AG04450 (cell line): ENCODE results near the gene SCD5. TPM values are rescaled to one million over a fixed set of nuclear protein-coding genes. Genes with fewer than 3 reads are reported as not detected.

Source experiments
- CTCF ChIA-PET: fragments of 300-600, 350-600 bp; formaldehyde crosslinking; extraction: SDS; loops from one replicate; lab custom pipeline; 2022; ENCODE audit warnings: antibody characterized with exemption, inconsistent platforms; lab: Charles Lee
- POLR2A ChIA-PET: fragments of 350-600 bp; formaldehyde crosslinking; extraction: SDS; loops from one replicate; lab custom pipeline; 2021; ENCODE audit warnings: antibody characterized with exemption, inconsistent platforms; lab: Yijun Ruan, JAX
- DNase-seq: peaks from one replicate; pipeline ENCODE4 v3.0.0-alpha.2; 2011; ENCODE audit warnings: low read depth, low spot score
- H3K27ac ChIP-seq: one replicate; pipeline ENCODE4 v1.5.1; 2012; ENCODE audit warnings: low read depth, low read length, control low read depth
- H3K27me3 ChIP-seq: one replicate; pipeline ENCODE4 v1.6.0; 2012; ENCODE audit warnings: low read length; ENCODE audit not compliant: control insufficient read depth, insufficient read depth
- H3K4me3 ChIP-seq: 2 replicates; pipeline ENCODE4 v1.5.1; 2011; ENCODE audit warnings: mild to moderate bottlenecking, low read depth, low read length, control low read depth
- H3K9me3 ChIP-seq: 2 replicates; pipeline ENCODE4 v1.5.1; 2012; ENCODE audit warnings: low read length; ENCODE audit not compliant: control insufficient read depth, insufficient read depth
- polyA plus RNA-seq: library from polyadenylated mRNA; depleted of rRNA; stranded (reverse); fragments of >200 nt; gene quantifications from 2 replicates; pipeline ENCODE4 v1.2.3, GENCODE V29; 2011
- TF ChIP-seq, protein P1 (sequence below): IDR thresholded peaks from 2 replicates; pipeline ENCODE4 v1.5.1; 2011; ENCODE audit warnings: low read depth, low read length, control low read depth, inconsistent platforms

The SCD5 gene
- polyA plus RNA-seq, 1 experiment, result 13.1 TPM

DNA sequence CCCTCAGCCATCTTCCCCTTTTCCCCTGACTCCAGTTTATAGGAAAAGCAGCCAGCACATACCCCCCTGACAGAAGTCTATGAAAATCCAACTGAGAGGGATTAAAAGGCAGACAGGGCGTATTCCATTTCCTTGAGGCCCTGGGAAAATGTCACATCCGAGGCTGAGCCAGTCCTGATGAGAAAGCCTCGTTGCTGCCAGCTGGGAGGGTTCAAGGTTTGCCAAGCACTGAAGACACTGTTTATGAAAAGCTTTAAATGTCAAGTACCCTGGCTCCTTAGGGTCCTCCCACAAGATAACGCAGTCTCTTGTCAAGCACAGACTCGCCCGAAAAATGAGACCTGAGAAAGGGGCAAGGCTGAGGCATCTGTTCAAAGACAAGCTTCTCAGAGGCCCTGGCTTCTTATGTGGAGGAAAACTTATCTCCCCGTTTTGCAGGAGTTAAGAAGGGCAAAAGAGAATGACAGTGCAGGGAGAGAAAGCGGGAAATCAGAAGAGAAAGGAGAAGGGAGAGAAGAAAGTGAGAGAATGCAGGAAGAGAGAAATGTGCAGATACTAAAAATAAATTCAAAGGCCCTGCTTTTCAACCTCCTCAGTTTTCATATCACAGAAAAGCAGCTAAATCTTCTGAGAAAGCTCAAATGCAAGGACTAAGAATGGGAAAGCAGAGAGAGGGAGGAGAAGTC lies 44.7 kb downstream of the SCD5 start:
- CTCF ChIA-PET, result interaction anchor here (1.9 kb wide), 1 partner anchor 14 kb away, joined by 12 read pairs; no protein-coding TSS in a partner anchor
- peaks cover 16% of the 10 kb centered on the region for H3K27me3 ChIP-seq
- no peak overlapping the region for H3K27ac ChIP-seq
- H3K4me3 ChIP-seq, result no peak overlapping the region
- TF ChIP-seq, protein P1, sequence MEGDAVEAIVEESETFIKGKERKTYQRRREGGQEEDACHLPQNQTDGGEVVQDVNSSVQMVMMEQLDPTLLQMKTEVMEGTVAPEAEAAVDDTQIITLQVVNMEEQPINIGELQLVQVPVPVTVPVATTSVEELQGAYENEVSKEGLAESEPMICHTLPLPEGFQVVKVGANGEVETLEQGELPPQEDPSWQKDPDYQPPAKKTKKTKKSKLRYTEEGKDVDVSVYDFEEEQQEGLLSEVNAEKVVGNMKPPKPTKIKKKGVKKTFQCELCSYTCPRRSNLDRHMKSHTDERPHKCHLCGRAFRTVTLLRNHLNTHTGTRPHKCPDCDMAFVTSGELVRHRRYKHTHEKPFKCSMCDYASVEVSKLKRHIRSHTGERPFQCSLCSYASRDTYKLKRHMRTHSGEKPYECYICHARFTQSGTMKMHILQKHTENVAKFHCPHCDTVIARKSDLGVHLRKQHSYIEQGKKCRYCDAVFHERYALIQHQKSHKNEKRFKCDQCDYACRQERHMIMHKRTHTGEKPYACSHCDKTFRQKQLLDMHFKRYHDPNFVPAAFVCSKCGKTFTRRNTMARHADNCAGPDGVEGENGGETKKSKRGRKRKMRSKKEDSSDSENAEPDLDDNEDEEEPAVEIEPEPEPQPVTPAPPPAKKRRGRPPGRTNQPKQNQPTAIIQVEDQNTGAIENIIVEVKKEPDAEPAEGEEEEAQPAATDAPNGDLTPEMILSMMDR, result no peak
- DNase-seq, result no peak
- H3K9me3 ChIP-seq, result no peaks in the 10 kb centered on the region
- POLR2A ChIA-PET, result no interaction called here

DNA sequence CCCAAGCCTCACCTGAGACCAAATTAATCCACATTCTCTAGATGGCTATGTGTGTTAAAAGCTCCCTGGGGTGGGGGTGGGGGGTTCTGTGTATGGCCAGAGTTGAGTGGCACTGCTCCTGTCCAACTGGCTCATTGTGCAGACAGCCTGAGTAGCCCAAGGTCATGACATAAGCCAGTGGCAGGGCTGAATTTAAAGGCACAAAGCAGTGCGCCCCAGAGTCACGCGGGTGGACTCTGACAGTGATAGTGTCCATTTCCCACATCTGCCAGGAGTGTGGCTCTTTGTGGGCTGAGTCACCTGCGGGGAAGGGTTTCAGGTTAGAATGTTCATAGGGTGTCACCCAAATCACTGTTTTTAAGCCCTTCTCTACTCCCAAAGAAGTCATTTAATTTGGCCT lies 45.4 kb downstream of the SCD5 start:
- ChIA-PET POLR2A (no interaction called here), CTCF (no interaction called here)
- DNase-seq, result no peak
- Histone ChIP-seq H3K27ac (no peak overlapping the region), H3K4me3 (no peak overlapping the region), H3K9me3 (no peaks in the 10 kb centered on the region), H3K27me3 (peaks cover 16% of the 10 kb centered on the region)
- TF ChIP-seq, protein P1, result no peak

DNA sequence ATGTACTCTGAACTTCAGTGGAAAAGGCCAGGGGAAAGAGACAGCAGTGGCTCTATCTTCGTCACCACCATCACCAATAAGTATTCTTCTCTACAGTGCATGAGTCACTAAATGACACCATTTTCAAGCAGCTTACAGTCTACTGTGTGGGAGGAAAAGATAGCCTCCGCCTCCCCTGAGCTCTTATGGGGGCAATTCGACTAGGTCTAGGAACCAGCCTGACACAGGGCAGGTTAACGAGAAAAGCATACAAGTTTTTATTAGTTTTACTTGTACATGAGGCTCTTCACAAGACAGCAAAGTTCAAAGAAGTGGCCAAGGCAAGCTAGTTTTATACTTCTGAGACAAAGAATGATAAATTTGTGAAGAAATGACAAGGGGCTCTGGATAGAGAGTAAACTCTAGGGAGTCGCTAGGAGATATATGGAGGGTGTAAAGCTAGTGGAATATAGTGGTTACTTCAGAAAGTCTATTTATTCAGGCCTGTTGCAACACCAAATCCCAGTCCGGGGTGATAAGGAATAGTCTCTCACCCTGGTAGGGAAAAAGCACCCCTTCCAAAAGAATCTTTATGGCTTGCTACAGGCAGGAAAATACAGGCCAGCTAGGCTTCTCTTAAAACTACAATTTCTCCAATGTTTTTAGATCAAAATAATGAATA lies 49.7 kb downstream of the SCD5 start:
- no peak for DNase-seq

DNA sequence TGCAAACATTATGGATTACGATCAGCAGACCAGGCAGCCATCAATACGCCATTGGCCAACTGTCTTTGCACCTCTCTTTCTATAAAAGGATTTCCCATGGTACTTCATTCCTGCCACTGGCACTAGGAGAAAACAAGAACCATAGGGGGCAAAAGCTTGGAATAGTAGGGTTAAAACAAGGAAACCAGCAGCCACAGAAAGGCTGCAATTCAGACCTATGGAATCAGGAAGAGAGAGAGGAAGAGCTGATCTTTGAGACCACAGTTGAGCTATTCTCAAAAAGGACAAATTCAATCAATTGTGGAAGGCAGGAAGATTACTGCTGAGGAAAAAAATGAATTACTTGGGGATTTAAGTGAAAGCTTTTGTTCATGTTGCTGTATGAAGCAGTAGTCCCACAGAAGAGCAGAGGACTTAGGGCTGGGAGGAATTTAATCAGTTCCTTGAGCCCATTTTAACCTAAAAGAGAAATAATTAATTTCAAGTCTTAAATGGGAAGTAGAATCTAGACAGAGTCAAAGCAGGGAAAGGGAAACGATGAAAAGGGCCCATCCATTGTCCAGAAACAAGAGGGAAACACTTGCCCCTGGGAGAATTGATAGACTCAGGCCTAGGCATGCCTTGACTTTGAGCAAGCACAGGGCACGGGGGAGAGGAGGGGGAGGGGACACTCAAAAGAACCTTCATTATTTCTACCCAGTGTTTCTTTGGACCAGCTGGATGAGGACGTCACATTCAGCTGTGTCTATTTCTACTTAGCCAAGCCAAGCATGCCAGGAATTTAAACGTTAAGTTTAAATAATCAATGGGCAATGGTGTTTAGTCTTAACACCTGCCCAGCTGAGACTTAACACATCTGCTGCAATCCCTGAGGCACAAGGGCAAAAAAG lies 50.7 kb downstream of the SCD5 start:
- no peaks in the 10 kb centered on the region for H3K9me3 ChIP-seq
- POLR2A ChIA-PET, result no interaction called here

More for the DNA sequence above, 49.7 kb downstream of the SCD5 start:
- POLR2A ChIA-PET, result no interaction called here
- TF ChIP-seq, protein P1, result no peak
- no peaks in the 10 kb centered on the region for H3K9me3 ChIP-seq
- peaks cover 5% of the 10 kb centered on the region for H3K27me3 ChIP-seq
- no peak overlapping the region for H3K27ac ChIP-seq
- CTCF ChIA-PET, result interaction anchor here (1.2 to 4.7 kb wide), 2 partner anchors 9 to 11 kb away, joined by 3 to 36 read pairs; no protein-coding TSS in a partner anchor
- H3K4me3 ChIP-seq, result no peak overlapping the region

More for the DNA sequence above, 50.7 kb downstream of the SCD5 start:
- TF ChIP-seq, protein P1, result no peak
- Histone ChIP-seq H3K27me3 (peaks cover 2% of the 10 kb centered on the region), H3K4me3 (no peak overlapping the region), H3K27ac (no peak overlapping the region)
- DNase-seq, result no peak
- CTCF ChIA-PET, result interaction anchor here (1.2 to 4.7 kb wide), 2 partner anchors 10 to 285 kb away, joined by 3 to 36 read pairs; no protein-coding TSS in a partner anchor
